ENCODE data around the gene WNT7A.

Gene WNT7A

DNA sequence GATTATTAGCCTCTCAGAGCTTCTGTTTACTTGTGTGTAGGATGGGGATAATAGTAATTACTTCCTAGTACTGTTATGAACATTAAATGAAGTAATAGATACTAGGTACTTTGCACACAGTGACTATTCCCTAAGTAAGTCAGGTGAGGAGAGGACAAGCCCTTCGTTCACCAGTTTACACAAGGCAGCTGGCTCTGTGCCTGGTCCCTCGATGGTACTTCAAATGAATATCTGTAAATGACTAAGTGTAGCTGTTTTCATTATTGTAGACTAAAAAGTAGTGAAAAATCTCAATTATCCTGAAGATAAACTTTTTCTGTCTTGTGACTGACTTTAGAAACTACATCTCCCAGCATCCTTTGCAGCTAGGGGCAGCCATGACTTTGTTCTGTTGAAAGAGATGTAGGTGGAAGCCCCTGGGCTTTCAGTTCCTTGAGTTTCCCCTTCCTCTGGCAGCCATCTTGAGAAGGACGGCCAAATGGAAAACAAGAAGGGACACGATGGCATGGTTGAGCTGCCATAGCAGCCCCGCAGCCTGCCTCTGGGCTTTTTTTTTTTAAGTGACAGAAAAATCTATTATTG is 11.7 kb upstream of the WNT7A start:
- Histone ChIP-seq H3K27ac (ENCODE audit: low read length, poor library complexity, severe bottlenecking) (no peak overlapping the region), H3K14ac (ENCODE audit: low read length in 2 of 2) (no peak overlapping the region), H3K18ac (ENCODE audit: low read depth in 1 of 2, low read length in 2 of 2) (no peak overlapping the region), H3K36me3 (ENCODE audit: control insufficient read depth in 1 of 2, insufficient read depth in 2 of 2, low read depth in 1 of 2, low read length in 2 of 2) (no peaks in the 10 kb centered on the region), H2AK5ac (ENCODE audit: low read length, severe bottlenecking) (no peak overlapping the region), H3K4me1 (ENCODE audit: control insufficient read depth, insufficient read depth, low read depth, low read length) (peaks cover 7% of the 10 kb centered on the region), H2BK12ac (ENCODE audit: low read length in 2 of 2) (no peak overlapping the region), H2BK15ac (ENCODE audit: low read depth, poor library complexity, severe bottlenecking) (no peak overlapping the region), H2AFZ (ENCODE audit: low read depth, low read length) (no peak overlapping the region), H3K4me2 (ENCODE audit: low read length, poor library complexity, severe bottlenecking) (no peak overlapping the region), H3K27me3 (ENCODE audit: control insufficient read depth in 1 of 2, insufficient read depth in 1 of 2, low read length in 2 of 2) (peaks cover 31 to 44% of the 10 kb centered on the region in 2 experiments), H2BK120ac (ENCODE audit: low read depth, low read length) (no peak overlapping the region), H3K9ac (ENCODE audit: low read length) (no peak overlapping the region), H3K23ac (ENCODE audit: low read length in 2 of 2) (no peak overlapping the region), H2BK5ac (ENCODE audit: low read depth, low read length, poor library complexity, severe bottlenecking) (no peak overlapping the region), H4K8ac (ENCODE audit: low read length) (no peak overlapping the region), H3K4ac (ENCODE audit: low read depth in 1 of 2, low read length in 2 of 2) (no peak overlapping the region), H3K79me1 (replicated peaks; ENCODE audit: low read length, poor library complexity, severe bottlenecking) (no peaks in the 10 kb centered on the region), H3K4me3 (ENCODE audit: insufficient read depth in 1 of 2, low read depth in 1 of 2, low read length in 2 of 2) (no peak overlapping the region), H3K9me3 (ENCODE audit: control insufficient read depth, low read length) (no peaks in the 10 kb centered on the region), H4K91ac (ENCODE audit: low read length) (no peak overlapping the region)
- DNase-seq = no peak
- WGBS = 86% methylated on average over 4 of the region's 5 CpGs

DNA sequence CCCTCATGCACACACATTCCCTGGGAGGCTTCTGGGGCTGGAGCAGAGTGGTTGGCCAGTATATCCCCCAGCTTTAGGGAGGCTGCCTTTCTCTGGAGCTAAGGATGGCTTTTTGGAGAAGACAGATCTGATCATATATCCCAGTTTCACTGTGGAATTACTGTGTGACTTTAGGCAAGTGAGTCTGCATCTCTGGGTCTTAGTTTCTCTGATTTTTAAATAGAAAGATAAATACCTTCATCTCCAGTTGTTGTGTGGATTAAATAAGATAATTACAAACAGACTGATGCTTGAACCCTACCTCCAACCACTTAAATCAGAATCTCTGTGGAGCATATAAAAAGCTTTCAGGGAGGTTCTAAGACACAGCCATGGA is 11.1 kb upstream of the WNT7A start:
- H3K14ac ChIP-seq (ENCODE audit: low read length in 2 of 2) = no peak overlapping the region
- H3K79me1 ChIP-seq (replicated peaks; ENCODE audit: low read length, poor library complexity, severe bottlenecking) = no peaks in the 10 kb centered on the region
- H2AFZ ChIP-seq (ENCODE audit: low read depth, low read length) = no peak overlapping the region
- H3K23ac ChIP-seq (ENCODE audit: low read length in 2 of 2) = no peak overlapping the region
- H3K9ac ChIP-seq (ENCODE audit: low read length) = no peak overlapping the region
- no peak overlapping the region for H3K4me2 ChIP-seq (ENCODE audit: low read length, poor library complexity, severe bottlenecking)
- H3K4ac ChIP-seq (ENCODE audit: low read depth in 1 of 2, low read length in 2 of 2) = no peak overlapping the region
- no peak overlapping the region for H2BK15ac ChIP-seq (ENCODE audit: low read depth, poor library complexity, severe bottlenecking)
- no peak overlapping the region for H2BK120ac ChIP-seq (ENCODE audit: low read depth, low read length)
- DNase-seq = no peak
- H4K8ac ChIP-seq (ENCODE audit: low read length) = no peak overlapping the region
- H2AK5ac ChIP-seq (ENCODE audit: low read length, severe bottlenecking) = no peak overlapping the region
- no peak overlapping the region for H3K4me3 ChIP-seq (ENCODE audit: insufficient read depth in 1 of 2, low read depth in 1 of 2, low read length in 2 of 2)
- peaks cover 34 to 43% of the 10 kb centered on the region in 2 experiments for H3K27me3 ChIP-seq (ENCODE audit: control insufficient read depth in 1 of 2, insufficient read depth in 1 of 2, low read length in 2 of 2)
- no peak overlapping the region for H3K18ac ChIP-seq (ENCODE audit: low read depth in 1 of 2, low read length in 2 of 2)
- no peak overlapping the region for H3K27ac ChIP-seq (ENCODE audit: low read length, poor library complexity, severe bottlenecking)
- no peak overlapping the region for H2BK12ac ChIP-seq (ENCODE audit: low read length in 2 of 2)
- H2BK5ac ChIP-seq (ENCODE audit: low read depth, low read length, poor library complexity, severe bottlenecking) = no peak overlapping the region
- H4K91ac ChIP-seq (ENCODE audit: low read length) = no peak overlapping the region
- no peaks in the 10 kb centered on the region for H3K36me3 ChIP-seq (ENCODE audit: control insufficient read depth in 1 of 2, insufficient read depth in 2 of 2, low read depth in 1 of 2, low read length in 2 of 2)
- no peaks in the 10 kb centered on the region for H3K9me3 ChIP-seq (ENCODE audit: control insufficient read depth, low read length)
- H3K4me1 ChIP-seq (ENCODE audit: control insufficient read depth, insufficient read depth, low read depth, low read length) = peaks cover 6% of the 10 kb centered on the region

DNA sequence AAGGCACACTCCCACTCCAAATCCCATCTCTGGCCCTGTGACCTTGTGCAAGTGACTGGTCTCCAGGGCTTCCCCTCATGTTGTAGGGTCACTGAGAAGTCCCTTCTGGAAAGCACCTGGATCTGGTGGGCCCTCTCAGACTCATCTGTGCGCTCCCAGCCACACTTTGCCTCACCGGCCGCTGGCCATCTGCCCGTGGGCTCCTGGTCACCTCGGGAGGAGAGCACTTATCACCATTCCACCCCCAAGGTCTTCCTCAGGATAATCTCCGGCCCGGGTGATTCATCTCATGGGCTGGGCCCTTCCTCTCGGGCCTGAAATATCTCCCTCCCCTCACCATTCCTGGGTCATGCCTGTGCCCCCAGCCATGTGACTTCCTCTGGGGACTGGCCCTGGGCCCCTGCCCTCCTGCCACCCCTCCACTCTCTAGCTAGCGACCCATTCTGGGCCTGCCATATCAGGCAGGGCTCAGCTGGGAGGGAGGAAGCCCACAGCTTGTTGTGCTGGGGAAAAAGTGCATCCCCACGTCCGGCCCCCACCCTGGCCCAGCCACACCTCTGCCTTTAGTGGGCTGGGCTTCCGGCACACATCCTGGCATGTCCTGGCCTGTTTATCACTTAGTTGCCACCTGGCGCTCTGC is 10.6 kb upstream of the WNT7A start:
- H3K36me3 ChIP-seq (ENCODE audit: control insufficient read depth in 1 of 2, insufficient read depth in 2 of 2, low read depth in 1 of 2, low read length in 2 of 2) = no peaks in the 10 kb centered on the region
- 64% methylated on average over 13 of the region's 13 CpGs for WGBS

DNA sequence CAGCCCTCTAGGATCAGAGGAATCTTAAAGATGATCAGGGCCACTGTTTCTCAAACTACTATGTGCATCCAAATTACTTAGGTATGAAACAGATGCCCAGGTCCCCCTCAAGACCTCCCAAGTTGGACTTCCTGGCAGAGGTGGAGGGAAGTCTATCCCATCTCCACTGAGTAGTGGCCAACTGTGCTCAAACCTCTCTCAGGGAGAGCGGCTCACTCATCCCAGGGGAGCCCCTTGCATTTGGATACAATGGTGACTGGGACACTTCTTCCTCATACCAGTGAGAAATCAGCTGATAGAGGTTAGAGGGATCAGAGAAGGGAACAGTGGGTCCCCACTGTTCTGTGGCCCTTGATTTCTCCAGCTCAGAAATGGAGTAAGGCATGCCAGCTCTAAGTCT is 8.7 kb upstream of the WNT7A start:
- no peak overlapping the region for H2AFZ ChIP-seq (ENCODE audit: low read depth, low read length)
- H3K18ac ChIP-seq (ENCODE audit: low read depth in 1 of 2, low read length in 2 of 2) = no peak overlapping the region
- no peak overlapping the region for H3K4me2 ChIP-seq (ENCODE audit: low read length, poor library complexity, severe bottlenecking)
- no peak overlapping the region for H2BK12ac ChIP-seq (ENCODE audit: low read length in 2 of 2)
- H4K91ac ChIP-seq (ENCODE audit: low read length) = no peak overlapping the region
- H3K9ac ChIP-seq (ENCODE audit: low read length) = no peak overlapping the region
- no peaks in the 10 kb centered on the region for H3K9me3 ChIP-seq (ENCODE audit: control insufficient read depth, low read length)
- H3K27ac ChIP-seq (ENCODE audit: low read length, poor library complexity, severe bottlenecking) = no peak overlapping the region
- H3K79me1 ChIP-seq (replicated peaks; ENCODE audit: low read length, poor library complexity, severe bottlenecking) = no peaks in the 10 kb centered on the region
- no peak overlapping the region for H3K23ac ChIP-seq (ENCODE audit: low read length in 2 of 2)
- 63% methylated on average over 1 of the region's 1 CpG for WGBS
- no peak overlapping the region for H3K4ac ChIP-seq (ENCODE audit: low read depth in 1 of 2, low read length in 2 of 2)
- no peak overlapping the region for H2BK5ac ChIP-seq (ENCODE audit: low read depth, low read length, poor library complexity, severe bottlenecking)
- DNase-seq = no peak
- peaks cover 37 to 45% of the 10 kb centered on the region in 2 experiments for H3K27me3 ChIP-seq (ENCODE audit: control insufficient read depth in 1 of 2, insufficient read depth in 1 of 2, low read length in 2 of 2)
- H3K4me1 ChIP-seq (ENCODE audit: control insufficient read depth, insufficient read depth, low read depth, low read length) = no peaks in the 10 kb centered on the region
- H3K4me3 ChIP-seq (ENCODE audit: insufficient read depth in 1 of 2, low read depth in 1 of 2, low read length in 2 of 2) = no peak overlapping the region
- no peak overlapping the region for H3K14ac ChIP-seq (ENCODE audit: low read length in 2 of 2)
- no peak overlapping the region for H2BK120ac ChIP-seq (ENCODE audit: low read depth, low read length)
- H4K8ac ChIP-seq (ENCODE audit: low read length) = no peak overlapping the region
- H2AK5ac ChIP-seq (ENCODE audit: low read length, severe bottlenecking) = no peak overlapping the region
- H3K36me3 ChIP-seq (ENCODE audit: control insufficient read depth in 1 of 2, insufficient read depth in 2 of 2, low read depth in 1 of 2, low read length in 2 of 2) = no peaks in the 10 kb centered on the region
- no peak overlapping the region for H2BK15ac ChIP-seq (ENCODE audit: low read depth, poor library complexity, severe bottlenecking)

More for the DNA sequence above, 10.6 kb upstream of the WNT7A start:
- Histone ChIP-seq H2BK12ac (ENCODE audit: low read length in 2 of 2) (no peak overlapping the region), H4K8ac (ENCODE audit: low read length) (no peak overlapping the region), H3K14ac (ENCODE audit: low read length in 2 of 2) (no peak overlapping the region), H3K4me1 (ENCODE audit: control insufficient read depth, insufficient read depth, low read depth, low read length) (peaks cover 4% of the 10 kb centered on the region), H2BK120ac (ENCODE audit: low read depth, low read length) (no peak overlapping the region), H4K91ac (ENCODE audit: low read length) (no peak overlapping the region), H2AK5ac (ENCODE audit: low read length, severe bottlenecking) (no peak overlapping the region), H3K23ac (ENCODE audit: low read length in 2 of 2) (no peak overlapping the region), H3K4me3 (ENCODE audit: insufficient read depth in 1 of 2, low read depth in 1 of 2, low read length in 2 of 2) (no peak overlapping the region), H3K4ac (ENCODE audit: low read depth in 1 of 2, low read length in 2 of 2) (no peak overlapping the region), H3K9me3 (ENCODE audit: control insufficient read depth, low read length) (no peaks in the 10 kb centered on the region), H3K9ac (ENCODE audit: low read length) (no peak overlapping the region), H3K79me1 (replicated peaks; ENCODE audit: low read length, poor library complexity, severe bottlenecking) (no peaks in the 10 kb centered on the region), H3K27me3 (ENCODE audit: control insufficient read depth in 1 of 2, insufficient read depth in 1 of 2, low read length in 2 of 2) (peaks cover 38 to 39% of the 10 kb centered on the region in 2 experiments), H2BK5ac (ENCODE audit: low read depth, low read length, poor library complexity, severe bottlenecking) (no peak overlapping the region), H3K27ac (ENCODE audit: low read length, poor library complexity, severe bottlenecking) (no peak overlapping the region), H3K18ac (ENCODE audit: low read depth in 1 of 2, low read length in 2 of 2) (no peak overlapping the region), H2AFZ (ENCODE audit: low read depth, low read length) (no peak overlapping the region), H2BK15ac (ENCODE audit: low read depth, poor library complexity, severe bottlenecking) (no peak overlapping the region), H3K4me2 (ENCODE audit: low read length, poor library complexity, severe bottlenecking) (no peak overlapping the region)
- DNase-seq = no peak
